Nephron (organoid): ENCODE measurements around the gene OTUB1.

Experiments
- H3K27ac Mint-ChIP-seq, 3 experiments: 2 replicates each; pipeline ENCODE4 v1.8.0; 2020; ENCODE audit warnings: mixed read lengths in 3 of 3, mild to moderate bottlenecking in 2 of 3, moderate library complexity in 1 of 3
- H3K27me3 Mint-ChIP-seq: 2 replicates; pipeline ENCODE4 v1.8.0; 2021; ENCODE audit warnings: low read depth, mild to moderate bottlenecking, moderate library complexity, mixed read lengths
- H3K36me3 Mint-ChIP-seq: 2 replicates; pipeline ENCODE4 v1.8.0; 2020; ENCODE audit warnings: low read depth, mixed read lengths
- H3K4me1 Mint-ChIP-seq: 2 replicates; pipeline ENCODE4 v1.8.0; 2020; ENCODE audit warnings: mixed read lengths
- H3K4me3 Mint-ChIP-seq, 3 experiments: 2 replicates each; pipeline ENCODE4 v1.8.0; 2020; ENCODE audit warnings: mild to moderate bottlenecking in 3 of 3, mixed read lengths in 3 of 3, moderate library complexity in 2 of 3
- H3K9me3 Mint-ChIP-seq: 2 replicates; pipeline ENCODE4 v1.8.0; 2020; ENCODE audit warnings: mixed read lengths
- TF ChIP-seq, protein P1 (sequence below), 3 experiments: fragments of 200-600 bp; sonication (generic); IDR thresholded peaks; one replicate each; pipeline ENCODE4 v1.5.0; 2021; ENCODE audit warnings: antibody characterized with exemption in 3 of 3; ENCODE audit not compliant: unreplicated experiment in 3 of 3

Gene OTUB1

DNA sequence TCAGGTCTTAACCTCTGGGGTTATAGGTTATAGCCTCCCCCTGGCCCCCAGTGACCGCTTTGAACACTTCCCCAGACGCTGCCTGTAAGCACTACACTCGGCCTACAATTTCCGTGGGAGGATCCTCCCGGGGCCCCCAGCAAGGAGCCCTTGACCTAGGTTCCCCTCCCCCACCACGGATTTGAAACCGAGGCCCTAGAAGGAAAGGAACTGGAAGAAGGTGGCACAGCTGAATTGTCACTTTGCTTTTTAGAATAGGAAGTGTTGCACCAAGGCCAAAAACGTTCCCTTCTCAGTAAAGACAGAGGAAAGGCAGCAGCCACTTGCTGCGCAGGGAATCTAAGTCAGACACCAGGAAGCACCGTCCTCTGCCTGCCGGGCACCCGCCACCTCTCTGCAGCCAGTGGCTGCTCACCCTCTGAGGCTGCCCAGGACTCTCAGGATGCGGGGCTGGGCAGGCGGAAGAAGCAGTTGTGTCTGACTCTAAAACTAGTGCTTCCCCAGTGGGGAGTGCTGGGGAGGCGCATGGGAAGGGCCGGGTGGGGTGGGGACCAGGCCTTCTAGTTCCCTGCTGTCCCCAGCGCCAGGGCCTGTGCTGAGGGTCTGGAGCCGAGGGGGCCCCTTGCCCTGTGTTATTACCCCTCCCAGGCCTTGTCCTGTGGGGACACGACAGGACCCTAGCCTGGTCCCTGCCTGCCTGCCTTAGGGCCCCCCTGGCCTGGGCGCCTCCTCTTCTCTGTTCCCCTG, 41.6 kb downstream of the OTUB1 start:
- no peak overlapping the region for H3K4me3 Mint-ChIP-seq
- H3K27me3 Mint-ChIP-seq, result peaks cover 3% of the 10 kb centered on the region
- H3K4me1 Mint-ChIP-seq, result peaks cover 36% of the 10 kb centered on the region
- H3K27ac Mint-ChIP-seq, result peak overlapping the region in 1 of 3 experiments; percentile 52
- TF ChIP-seq, protein P1, sequence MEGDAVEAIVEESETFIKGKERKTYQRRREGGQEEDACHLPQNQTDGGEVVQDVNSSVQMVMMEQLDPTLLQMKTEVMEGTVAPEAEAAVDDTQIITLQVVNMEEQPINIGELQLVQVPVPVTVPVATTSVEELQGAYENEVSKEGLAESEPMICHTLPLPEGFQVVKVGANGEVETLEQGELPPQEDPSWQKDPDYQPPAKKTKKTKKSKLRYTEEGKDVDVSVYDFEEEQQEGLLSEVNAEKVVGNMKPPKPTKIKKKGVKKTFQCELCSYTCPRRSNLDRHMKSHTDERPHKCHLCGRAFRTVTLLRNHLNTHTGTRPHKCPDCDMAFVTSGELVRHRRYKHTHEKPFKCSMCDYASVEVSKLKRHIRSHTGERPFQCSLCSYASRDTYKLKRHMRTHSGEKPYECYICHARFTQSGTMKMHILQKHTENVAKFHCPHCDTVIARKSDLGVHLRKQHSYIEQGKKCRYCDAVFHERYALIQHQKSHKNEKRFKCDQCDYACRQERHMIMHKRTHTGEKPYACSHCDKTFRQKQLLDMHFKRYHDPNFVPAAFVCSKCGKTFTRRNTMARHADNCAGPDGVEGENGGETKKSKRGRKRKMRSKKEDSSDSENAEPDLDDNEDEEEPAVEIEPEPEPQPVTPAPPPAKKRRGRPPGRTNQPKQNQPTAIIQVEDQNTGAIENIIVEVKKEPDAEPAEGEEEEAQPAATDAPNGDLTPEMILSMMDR (IDR thresholded peaks at IDR 0.05; ENCODE audit: unreplicated experiment in 3 of 3), result no peak
- H3K9me3 Mint-ChIP-seq, result no peaks in the 10 kb centered on the region
- H3K36me3 Mint-ChIP-seq, result no peaks in the 10 kb centered on the region

DNA sequence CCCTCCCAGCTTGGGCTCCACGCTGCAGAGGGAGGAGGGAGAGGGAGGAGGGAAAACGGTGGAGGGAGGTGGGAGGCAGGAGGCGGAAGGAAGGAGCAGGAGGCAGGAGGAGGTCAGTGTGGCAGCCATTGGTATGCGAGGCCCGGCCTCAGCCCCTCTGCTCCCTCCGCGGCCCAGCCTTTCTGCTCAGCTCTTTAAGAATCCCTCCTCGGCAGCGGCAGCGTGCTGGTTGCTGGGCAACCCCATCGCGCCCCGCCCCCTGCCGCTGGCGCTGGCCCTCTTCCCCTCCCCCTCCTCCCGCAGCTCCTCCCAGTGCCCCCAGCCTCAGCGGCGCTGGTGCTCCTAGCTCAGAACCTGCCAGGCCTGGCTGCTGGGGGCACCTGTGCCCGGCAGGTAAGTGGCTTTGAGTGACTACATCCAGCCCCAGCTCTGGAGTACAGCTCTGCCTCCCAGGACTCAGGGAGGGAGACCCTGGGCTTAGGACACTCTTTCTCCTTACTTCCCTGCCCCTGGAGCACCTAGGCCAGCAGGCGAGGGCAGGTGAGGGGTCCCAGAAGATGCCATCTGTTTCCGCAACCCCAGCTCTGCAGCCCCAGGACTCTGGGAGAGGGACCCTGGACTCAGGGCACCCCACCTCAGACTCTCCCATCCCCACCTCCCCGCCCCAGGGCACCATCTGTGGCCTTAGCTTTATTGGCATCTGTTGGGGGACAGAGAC, 42.3 kb downstream of the OTUB1 start:
- Mint-ChIP-seq H3K27ac (no peak overlapping the region), H3K4me1 (peaks cover 36% of the 10 kb centered on the region), H3K9me3 (no peaks in the 10 kb centered on the region), H3K4me3 (no peak overlapping the region), H3K36me3 (no peaks in the 10 kb centered on the region), H3K27me3 (peaks cover 7% of the 10 kb centered on the region)
- TF ChIP-seq, protein P1 (IDR thresholded peaks at IDR 0.05; ENCODE audit: unreplicated experiment in 3 of 3), result no peak

DNA sequence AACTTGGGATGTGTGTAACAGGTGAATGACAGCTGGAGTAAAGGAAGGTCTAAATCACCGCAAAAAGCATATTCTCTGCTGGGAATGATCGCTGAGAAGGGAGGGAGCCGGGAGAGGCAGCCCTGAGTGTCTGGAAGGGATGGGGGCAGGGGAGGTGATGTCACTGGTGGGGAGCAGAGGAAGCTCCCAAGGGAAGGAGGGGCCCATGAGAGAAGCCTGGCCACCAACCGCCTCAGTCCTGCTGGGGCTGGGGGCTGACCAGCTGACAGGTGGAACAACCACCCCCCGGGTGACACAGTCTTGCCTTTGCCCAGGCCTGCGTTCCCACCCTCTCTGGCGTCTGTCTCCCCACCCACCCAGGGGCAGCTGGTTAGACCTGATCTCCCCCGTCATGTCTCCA, 43.5 kb downstream of the OTUB1 start:
- Mint-ChIP-seq H3K4me3 (no peak overlapping the region), H3K27me3 (peaks cover 17% of the 10 kb centered on the region), H3K36me3 (no peaks in the 10 kb centered on the region), H3K4me1 (peaks cover 35% of the 10 kb centered on the region), H3K27ac (peak overlapping the region in 1 of 3 experiments; percentile 44), H3K9me3 (no peaks in the 10 kb centered on the region)
- TF ChIP-seq, protein P1 (IDR thresholded peaks at IDR 0.05; ENCODE audit: unreplicated experiment in 3 of 3), result no peak

DNA sequence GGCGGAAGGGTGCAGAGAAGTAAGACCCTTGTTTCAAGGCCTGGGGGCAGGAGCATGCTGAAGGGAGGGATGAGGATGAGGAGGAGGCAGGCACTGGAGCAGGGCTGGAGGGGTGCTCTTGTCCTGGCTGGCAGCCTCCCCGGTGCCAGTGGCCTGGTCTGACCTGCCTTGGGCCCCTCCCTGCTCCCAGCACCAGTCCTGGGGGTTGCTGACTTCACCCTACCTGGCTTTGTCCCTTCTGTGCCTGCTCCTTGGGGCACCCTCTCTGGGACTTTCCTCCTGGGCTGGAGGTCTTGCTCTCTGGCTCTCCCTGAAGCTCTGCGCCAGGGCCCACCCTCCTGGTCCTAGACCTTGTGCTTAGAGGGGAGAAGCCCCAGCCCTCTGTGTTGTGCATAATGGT, 44.8 kb downstream of the OTUB1 start:
- H3K4me1 Mint-ChIP-seq, result peaks cover 34% of the 10 kb centered on the region
- peaks cover 23% of the 10 kb centered on the region for H3K27me3 Mint-ChIP-seq
- H3K4me3 Mint-ChIP-seq, result no peak overlapping the region
- H3K27ac Mint-ChIP-seq, result no peak overlapping the region
- TF ChIP-seq, protein P1 (IDR thresholded peaks at IDR 0.05; ENCODE audit: unreplicated experiment in 3 of 3), result no peak
- no peaks in the 10 kb centered on the region for H3K9me3 Mint-ChIP-seq
- H3K36me3 Mint-ChIP-seq, result no peaks in the 10 kb centered on the region

DNA sequence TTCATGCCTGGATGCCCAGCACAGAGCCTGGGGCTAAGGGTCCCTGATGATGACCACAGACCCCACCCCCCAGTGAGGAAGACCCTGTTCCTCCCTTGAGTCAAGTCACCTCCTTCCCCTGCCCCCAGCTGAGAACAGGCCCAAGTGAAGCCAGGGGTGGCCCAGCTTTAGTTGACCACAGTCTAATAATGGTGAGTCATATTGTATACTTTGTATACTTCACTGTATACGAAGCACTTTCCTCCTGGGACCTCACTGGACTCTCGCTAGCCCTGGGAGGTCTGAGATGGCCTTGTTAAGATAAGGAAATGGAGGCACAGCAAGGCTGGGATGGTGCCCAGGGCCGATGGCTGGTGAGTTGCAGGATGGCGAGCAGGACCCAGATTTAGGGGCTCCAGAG, 45.8 kb downstream of the OTUB1 start:
- no peak overlapping the region for H3K27ac Mint-ChIP-seq
- peaks cover 23% of the 10 kb centered on the region for H3K27me3 Mint-ChIP-seq
- H3K36me3 Mint-ChIP-seq, result no peaks in the 10 kb centered on the region
- TF ChIP-seq, protein P1 (IDR thresholded peaks at IDR 0.05; ENCODE audit: unreplicated experiment in 3 of 3), result no peak
- H3K4me3 Mint-ChIP-seq, result no peak overlapping the region
- no peaks in the 10 kb centered on the region for H3K9me3 Mint-ChIP-seq
- H3K4me1 Mint-ChIP-seq, result peaks cover 27% of the 10 kb centered on the region
